GM12865 (cell line): ENCODE measurements around the gene VPS37D.

Experiments
- DNase-seq: peaks from one replicate; pipeline ENCODE4 v3.0.0; 2010; ENCODE audit warnings: low read depth
- H3K4me3 ChIP-seq: 2 replicates; pipeline ENCODE4 v1.5.1; 2011; ENCODE audit warnings: mild to moderate bottlenecking, low read depth, low read length, control low read depth
- TF ChIP-seq, protein P1 (sequence below): IDR thresholded peaks from 2 replicates; pipeline ENCODE4 v1.5.1; 2011; ENCODE audit warnings: low read length, control low read depth, low read depth, inconsistent platforms; ENCODE audit not compliant: insufficient read depth; ENCODE audit errors: missing control alignments

Gene VPS37D

DNA sequence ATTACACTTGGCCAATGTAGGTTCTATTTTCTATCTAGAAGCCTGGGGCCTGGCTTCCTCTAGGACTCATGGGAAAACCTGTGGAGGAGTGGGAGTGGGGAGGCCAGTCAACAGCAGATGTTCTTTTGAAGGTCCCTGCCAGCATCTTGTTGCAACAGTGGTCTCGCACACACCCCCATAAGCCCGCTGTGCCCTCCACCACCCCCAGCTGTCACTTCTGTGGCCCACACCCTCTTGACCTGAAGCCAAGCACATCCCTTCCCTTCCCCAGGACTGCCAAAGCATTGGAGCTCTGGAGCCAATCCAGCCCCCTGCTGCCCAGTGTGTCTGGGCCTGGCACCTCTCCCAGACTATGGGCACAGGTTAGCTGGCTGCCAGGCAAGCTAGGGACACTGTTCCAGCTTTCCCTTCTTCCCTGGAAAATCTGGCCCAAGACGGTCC is 53.8 kb downstream of the VPS37D start:
- no peak for DNase-seq
- no peak overlapping the region for H3K4me3 ChIP-seq
- TF ChIP-seq, protein P1, sequence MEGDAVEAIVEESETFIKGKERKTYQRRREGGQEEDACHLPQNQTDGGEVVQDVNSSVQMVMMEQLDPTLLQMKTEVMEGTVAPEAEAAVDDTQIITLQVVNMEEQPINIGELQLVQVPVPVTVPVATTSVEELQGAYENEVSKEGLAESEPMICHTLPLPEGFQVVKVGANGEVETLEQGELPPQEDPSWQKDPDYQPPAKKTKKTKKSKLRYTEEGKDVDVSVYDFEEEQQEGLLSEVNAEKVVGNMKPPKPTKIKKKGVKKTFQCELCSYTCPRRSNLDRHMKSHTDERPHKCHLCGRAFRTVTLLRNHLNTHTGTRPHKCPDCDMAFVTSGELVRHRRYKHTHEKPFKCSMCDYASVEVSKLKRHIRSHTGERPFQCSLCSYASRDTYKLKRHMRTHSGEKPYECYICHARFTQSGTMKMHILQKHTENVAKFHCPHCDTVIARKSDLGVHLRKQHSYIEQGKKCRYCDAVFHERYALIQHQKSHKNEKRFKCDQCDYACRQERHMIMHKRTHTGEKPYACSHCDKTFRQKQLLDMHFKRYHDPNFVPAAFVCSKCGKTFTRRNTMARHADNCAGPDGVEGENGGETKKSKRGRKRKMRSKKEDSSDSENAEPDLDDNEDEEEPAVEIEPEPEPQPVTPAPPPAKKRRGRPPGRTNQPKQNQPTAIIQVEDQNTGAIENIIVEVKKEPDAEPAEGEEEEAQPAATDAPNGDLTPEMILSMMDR, result no peak
